H4 (cell line): ENCODE data around the gene EDDM3A. TPM values are rescaled to one million over a fixed set of nuclear protein-coding genes. Genes with fewer than 3 reads are reported as not detected.

ENCODE experiments used
- DNase-seq: peaks from one replicate; pipeline ENCODE4 v3.0.0-alpha.2; 2015; ENCODE audit warnings: low spot score
- total RNA-seq: library from RNA; depleted of rRNA; stranded (reverse); fragments of >200 nt; shearing (Covaris generic); gene quantifications from 2 replicates; pipeline ENCODE4 v1.2.3, GENCODE V29; 2014; rRNA removed

EDDM3A gene
- total RNA-seq, 1 experiment from 2014 or later: not detected

- no peak for DNase-seq
These were observed 41.3 kb downstream of the EDDM3A start for GRCh38 chr14:20787025-20787424.

- no peak for DNase-seq
These were observed 43.6 kb downstream of the EDDM3A start for GRCh38 chr14:20789230-20789813.

- no peak for DNase-seq
These were observed 44.9 kb downstream of the EDDM3A start for GRCh38 chr14:20790464-20791116.

GRCh38 chr14:20791187-20791586 is 45.5 kb downstream of the EDDM3A start:
- DNase-seq: no peak

DNA sequence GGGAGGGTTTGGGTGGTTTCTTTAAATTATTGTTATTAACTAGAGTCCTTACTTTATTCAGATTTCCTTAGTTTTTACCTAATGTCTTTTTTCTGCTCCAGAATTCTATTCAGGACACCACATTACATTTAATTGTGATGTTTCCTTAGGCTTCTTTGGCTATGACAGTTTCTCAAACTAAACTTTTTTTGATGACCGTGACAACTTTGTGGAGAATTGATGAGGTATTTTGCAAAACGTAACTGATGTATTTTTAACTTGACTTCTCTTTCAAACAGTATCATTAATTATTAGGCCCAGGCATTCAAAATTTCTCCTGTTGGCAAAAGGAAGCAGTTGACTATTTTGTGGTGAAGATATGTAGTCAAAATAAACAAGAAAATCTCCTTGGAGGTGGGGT is 45.9 kb downstream of the EDDM3A start:
- DNase-seq: no peak

GRCh38 chr14:20792556-20792955 is 46.9 kb downstream of the EDDM3A start:
- DNase-seq: no peak

GRCh38 chr14:20794644-20795369 is 49.1 kb downstream of the EDDM3A start:
- no peak for DNase-seq

DNA sequence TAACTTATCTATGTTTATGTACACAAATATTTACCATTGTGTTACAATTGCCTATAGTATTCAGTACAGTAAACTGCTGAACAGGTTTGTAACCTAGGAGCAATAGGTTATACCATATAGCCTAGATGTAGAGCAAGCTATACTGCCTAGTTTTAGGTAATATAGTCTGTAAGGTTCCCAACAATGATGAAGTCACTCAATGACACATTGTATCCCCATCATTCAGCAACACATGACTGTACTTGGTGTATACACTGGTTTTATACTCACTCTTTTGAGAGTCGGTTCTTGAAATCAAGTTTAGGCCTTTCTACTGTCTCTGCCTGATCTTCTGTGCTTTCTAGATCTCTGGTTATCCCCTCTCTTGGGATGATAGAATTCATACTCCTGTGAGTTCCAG is 51.5 kb downstream of the EDDM3A start:
- no peak for DNase-seq

Other genes starting within 250 kb of the EDDM3A start
- gene RNASE10, start 240.3 kb upstream of the EDDM3A start, total RNA-seq: not detected in 2 replicates
- not detected in 2 replicates for gene RNASE9, start 184.8 kb upstream of the EDDM3A start, total RNA-seq
- not detected in 2 replicates for gene RNASE11, start 157.9 kb upstream of the EDDM3A start, total RNA-seq
- gene RNASE12, start 154.5 kb upstream of the EDDM3A start, total RNA-seq: not detected in 2 replicates
- gene OR6S1, start 104.2 kb upstream of the EDDM3A start, total RNA-seq: not detected in 2 replicates
- gene RNASE4, start 61.3 kb upstream of the EDDM3A start, total RNA-seq: 14.7 and 22.2 TPM in 2 replicates
- 3.9 and 9.2 TPM in 2 replicates for gene ANG, start 57.1 kb upstream of the EDDM3A start, total RNA-seq
- not detected in 2 replicates for gene EDDM3B, start 22.5 kb downstream of the EDDM3A start, total RNA-seq
- gene RNASE6, start 35.4 kb downstream of the EDDM3A start, total RNA-seq: not detected in 2 replicates
- gene RNASE1, start 57.0 kb downstream of the EDDM3A start, total RNA-seq: 2.1 and 9.4 TPM in 2 replicates
- gene RNASE3, start 145.5 kb downstream of the EDDM3A start, total RNA-seq: not detected in 2 replicates
- not detected in 2 replicates for gene RNASE2, start 209.6 kb downstream of the EDDM3A start, total RNA-seq
- gene METTL17, start 244.1 kb downstream of the EDDM3A start, total RNA-seq: 60.2 and 64.0 TPM in 2 replicates